Measurements from ENCODE around the gene MRPL36.

- TF ChIP-seq POLR2A (IDR thresholded peaks at IDR 0.05; ENCODE audit: low read depth, low read length) (no peak), POLR2AphosphoS5 (IDR thresholded peaks at IDR 0.05; ENCODE audit: low read depth, low read length) (no peak), TAF1 (IDR thresholded peaks at IDR 0.05; ENCODE audit: borderline replicate concordance, low read depth, low read length) (no peak)
These were observed 19.1 kb downstream of the MRPL36 start for GRCh38 chr5:1780614-1780930.

All from GM12892 (cell line).